Measurements from ENCODE around the gene ANKS1B. TPM values are rescaled to one million over a fixed set of nuclear protein-coding genes. Genes with fewer than 3 reads are reported as not detected.
"Not testable (repeated sequence)": the region's sequence is repeated elsewhere in the genome, so short reads cannot be mapped to it uniquely, and the experiment has no call there.

Gene ANKS1B
- total RNA-seq, 6 experiments from 2014 or later = 0.31 to 0.66 (median 0.37) TPM

DNA sequence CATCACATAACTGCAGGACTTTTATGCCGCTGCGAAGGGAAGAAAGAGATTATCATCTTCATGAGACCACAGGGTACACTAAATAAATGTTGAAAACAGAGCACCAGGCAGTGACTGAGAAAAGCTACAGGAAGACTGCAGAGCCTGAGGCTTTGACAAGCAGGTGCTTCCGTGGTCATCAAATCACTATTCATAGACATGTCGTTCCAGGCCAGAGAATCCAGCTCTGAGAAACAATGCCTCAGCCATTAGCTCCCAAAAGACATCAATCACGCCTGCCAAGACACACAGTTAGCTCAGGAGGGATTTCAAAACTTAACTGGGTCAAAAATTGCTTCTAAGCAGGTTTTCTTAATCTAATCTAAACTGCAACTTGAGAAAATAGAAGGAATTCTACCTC lies 384.3 kb downstream of the ANKS1B start:
- TF ChIP-seq, protein P1, sequence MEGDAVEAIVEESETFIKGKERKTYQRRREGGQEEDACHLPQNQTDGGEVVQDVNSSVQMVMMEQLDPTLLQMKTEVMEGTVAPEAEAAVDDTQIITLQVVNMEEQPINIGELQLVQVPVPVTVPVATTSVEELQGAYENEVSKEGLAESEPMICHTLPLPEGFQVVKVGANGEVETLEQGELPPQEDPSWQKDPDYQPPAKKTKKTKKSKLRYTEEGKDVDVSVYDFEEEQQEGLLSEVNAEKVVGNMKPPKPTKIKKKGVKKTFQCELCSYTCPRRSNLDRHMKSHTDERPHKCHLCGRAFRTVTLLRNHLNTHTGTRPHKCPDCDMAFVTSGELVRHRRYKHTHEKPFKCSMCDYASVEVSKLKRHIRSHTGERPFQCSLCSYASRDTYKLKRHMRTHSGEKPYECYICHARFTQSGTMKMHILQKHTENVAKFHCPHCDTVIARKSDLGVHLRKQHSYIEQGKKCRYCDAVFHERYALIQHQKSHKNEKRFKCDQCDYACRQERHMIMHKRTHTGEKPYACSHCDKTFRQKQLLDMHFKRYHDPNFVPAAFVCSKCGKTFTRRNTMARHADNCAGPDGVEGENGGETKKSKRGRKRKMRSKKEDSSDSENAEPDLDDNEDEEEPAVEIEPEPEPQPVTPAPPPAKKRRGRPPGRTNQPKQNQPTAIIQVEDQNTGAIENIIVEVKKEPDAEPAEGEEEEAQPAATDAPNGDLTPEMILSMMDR (IDR thresholded peaks at IDR 0.05) = no peak
- no peak overlapping the region for H3K4me3 Mint-ChIP-seq
- H3K36me3 Mint-ChIP-seq (ENCODE audit: low read depth) = no peaks in the 10 kb centered on the region

GRCh38 chr12:99598785-99599184 lies 386.0 kb downstream of the ANKS1B start:
- Mint-ChIP-seq H3K9me3 (peaks cover 40% of the 10 kb centered on the region), H3K27ac (no peak overlapping the region), H3K27me3 (ENCODE audit: insufficient read depth) (no peaks in the 10 kb centered on the region; the same call in 1 of the 2 replicates), H3K4me1 (ENCODE audit: low read depth) (no peaks in the 10 kb centered on the region), H3K36me3 (ENCODE audit: low read depth) (no peaks in the 10 kb centered on the region), H3K4me3 (no peak overlapping the region)
- DNase-seq = no peak
- TF ChIP-seq, protein P1 (IDR thresholded peaks at IDR 0.05) = no peak

More for the DNA sequence above, 384.3 kb downstream of the ANKS1B start:
- peaks cover 43% of the 10 kb centered on the region for H3K9me3 Mint-ChIP-seq
- H3K27me3 Mint-ChIP-seq (ENCODE audit: insufficient read depth) = no peaks in the 10 kb centered on the region; the same call in 1 of the 2 replicates
- H3K4me1 Mint-ChIP-seq (ENCODE audit: low read depth) = no peaks in the 10 kb centered on the region
- H3K27ac Mint-ChIP-seq = no peak overlapping the region
- DNase-seq = no peak

GRCh38 chr12:99596762-99597161 lies 388.0 kb downstream of the ANKS1B start:
- no peak overlapping the region for H3K4me3 Mint-ChIP-seq
- no peaks in the 10 kb centered on the region; the same call in 1 of the 2 replicates for H3K27me3 Mint-ChIP-seq (ENCODE audit: insufficient read depth)
- peaks cover 40% of the 10 kb centered on the region for H3K9me3 Mint-ChIP-seq
- H3K36me3 Mint-ChIP-seq (ENCODE audit: low read depth) = no peaks in the 10 kb centered on the region
- no peaks in the 10 kb centered on the region for H3K4me1 Mint-ChIP-seq (ENCODE audit: low read depth)
- DNase-seq = no peak
- TF ChIP-seq, protein P1 (IDR thresholded peaks at IDR 0.05) = no peak
- no peak overlapping the region for H3K27ac Mint-ChIP-seq

GRCh38 chr12:99577125-99577524 lies 407.6 kb downstream of the ANKS1B start:
- not testable (repeated sequence) for H3K4me1 Mint-ChIP-seq (ENCODE audit: low read depth); H3K4me3 Mint-ChIP-seq; H3K27ac Mint-ChIP-seq; DNase-seq; H3K36me3 Mint-ChIP-seq (ENCODE audit: low read depth); H3K27me3 Mint-ChIP-seq (ENCODE audit: insufficient read depth)
- H3K9me3 Mint-ChIP-seq = peaks cover 41% of the 10 kb centered on the region

GRCh38 chr12:99573980-99574379 lies 410.8 kb downstream of the ANKS1B start:
- H3K4me1 Mint-ChIP-seq (ENCODE audit: low read depth) = no peaks in the 10 kb centered on the region
- H3K27me3 Mint-ChIP-seq (ENCODE audit: insufficient read depth) = no peaks in the 10 kb centered on the region
- no peaks in the 10 kb centered on the region for H3K36me3 Mint-ChIP-seq (ENCODE audit: low read depth)
- TF ChIP-seq, protein P1 (IDR thresholded peaks at IDR 0.05) = no peak
- H3K4me3 Mint-ChIP-seq = no peak overlapping the region
- no peak for DNase-seq
- peaks cover 52% of the 10 kb centered on the region for H3K9me3 Mint-ChIP-seq
- H3K27ac Mint-ChIP-seq = no peak overlapping the region

GRCh38 chr12:99567072-99567471 lies 417.7 kb downstream of the ANKS1B start:
- Mint-ChIP-seq H3K27ac (no peak overlapping the region), H3K36me3 (ENCODE audit: low read depth) (no peaks in the 10 kb centered on the region), H3K27me3 (ENCODE audit: insufficient read depth) (no peaks in the 10 kb centered on the region), H3K4me1 (ENCODE audit: low read depth) (no peaks in the 10 kb centered on the region), H3K9me3 (peaks cover 53% of the 10 kb centered on the region), H3K4me3 (no peak overlapping the region)
- no peak for DNase-seq
- TF ChIP-seq, protein P1 (IDR thresholded peaks at IDR 0.05) = no peak
